GM06990 (cell line): ENCODE measurements around the gene BTNL8.
A peak's percentile ranks its signal among the peaks of the same experiment; 100 is the strongest.

Source experiments
- DNase-seq: peaks from one replicate; pipeline ENCODE4 v3.0.0-alpha.2; 2011; ENCODE audit not compliant: insufficient read length; ENCODE audit errors: extremely low read depth
- H3K27me3 ChIP-seq: replicated peaks from 2 replicates; pipeline ENCODE4 v1.6.0; 2011; ENCODE audit warnings: low read length; ENCODE audit not compliant: control insufficient read depth, insufficient read depth
- H3K36me3 ChIP-seq: 2 replicates; pipeline ENCODE4 v1.5.1; 2011; ENCODE audit warnings: low read length; ENCODE audit not compliant: control insufficient read depth, insufficient read depth
- H3K4me3 ChIP-seq: replicated peaks from 2 replicates; pipeline ENCODE4 v1.5.1; 2011; ENCODE audit warnings: low read depth, mild to moderate bottlenecking, control low read depth, low read length
- CTCF ChIP-seq: IDR thresholded peaks from 2 replicates; pipeline ENCODE4 v1.5.1; 2011; ENCODE audit warnings: low read length, control low read depth, mild to moderate bottlenecking, inconsistent platforms; ENCODE audit not compliant: insufficient read depth, poor library complexity, severe bottlenecking

The BTNL8 gene

GRCh38 chr5:180990086-180990881, 91.3 kb downstream of the BTNL8 start:
- peak overlapping the region; percentile 49 for H3K4me3 ChIP-seq
- H3K36me3 ChIP-seq = no peaks in the 10 kb centered on the region
- TF ChIP-seq CTCF = no peak
- DNase-seq = peak; percentile 32
- H3K27me3 ChIP-seq = no peaks in the 10 kb centered on the region

- Histone ChIP-seq H3K36me3 (no peaks in the 10 kb centered on the region), H3K27me3 (no peaks in the 10 kb centered on the region), H3K4me3 (no peak overlapping the region; the same call in 1 of the 2 replicates)
- no peak for TF ChIP-seq CTCF
- no peak for DNase-seq
Measured at GRCh38 chr5:180990882-180991242, 91.9 kb downstream of the BTNL8 start.
